Stimulated activated CD8-positive, alpha-beta memory T cell treated with anti-CD3 and anti-CD28 coated beads, Interleukin-15, amount 100 ng/mL, for 24 hours (primary cell): Measurements from ENCODE around the gene C18orf32.
"Not testable (repeated sequence)": the region's sequence is repeated elsewhere in the genome, so short reads cannot be mapped to it uniquely, and the experiment has no call there.

Experiments
- DNase-seq: peaks from one replicate; pipeline ENCODE4 v3.0.0-alpha.2; 2020; ENCODE audit warnings: low read depth

The C18orf32 gene

GRCh38 chr18:49467599-49467998 lies 19.4 kb downstream of the C18orf32 start:
- no peak for DNase-seq

DNA sequence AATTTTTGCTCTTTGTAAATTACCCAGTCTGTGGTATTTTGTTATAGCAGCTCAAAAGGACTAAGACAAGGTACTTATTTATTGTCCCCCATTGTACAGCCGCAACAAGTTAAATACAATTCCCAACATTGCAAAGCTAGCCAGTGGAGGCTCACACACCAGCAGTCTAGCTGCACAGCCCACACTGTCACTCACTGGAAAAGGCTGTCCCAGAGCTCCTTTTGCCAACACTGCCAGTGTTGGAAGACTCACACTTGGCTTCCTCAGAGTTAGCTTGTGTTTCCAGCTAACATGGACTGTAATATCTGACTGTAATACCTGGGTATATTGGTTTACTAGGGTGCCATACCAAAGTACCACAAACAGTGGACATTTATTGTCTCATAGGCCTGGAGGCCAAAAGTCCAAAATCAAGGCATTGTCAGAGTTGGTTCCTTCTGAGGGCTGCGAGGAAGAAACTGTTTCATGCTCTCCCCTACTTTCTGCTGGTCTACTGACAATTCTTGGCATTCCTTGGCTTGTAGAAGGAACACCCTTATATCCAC lies 19.9 kb downstream of the C18orf32 start:
- no peak for DNase-seq

DNA sequence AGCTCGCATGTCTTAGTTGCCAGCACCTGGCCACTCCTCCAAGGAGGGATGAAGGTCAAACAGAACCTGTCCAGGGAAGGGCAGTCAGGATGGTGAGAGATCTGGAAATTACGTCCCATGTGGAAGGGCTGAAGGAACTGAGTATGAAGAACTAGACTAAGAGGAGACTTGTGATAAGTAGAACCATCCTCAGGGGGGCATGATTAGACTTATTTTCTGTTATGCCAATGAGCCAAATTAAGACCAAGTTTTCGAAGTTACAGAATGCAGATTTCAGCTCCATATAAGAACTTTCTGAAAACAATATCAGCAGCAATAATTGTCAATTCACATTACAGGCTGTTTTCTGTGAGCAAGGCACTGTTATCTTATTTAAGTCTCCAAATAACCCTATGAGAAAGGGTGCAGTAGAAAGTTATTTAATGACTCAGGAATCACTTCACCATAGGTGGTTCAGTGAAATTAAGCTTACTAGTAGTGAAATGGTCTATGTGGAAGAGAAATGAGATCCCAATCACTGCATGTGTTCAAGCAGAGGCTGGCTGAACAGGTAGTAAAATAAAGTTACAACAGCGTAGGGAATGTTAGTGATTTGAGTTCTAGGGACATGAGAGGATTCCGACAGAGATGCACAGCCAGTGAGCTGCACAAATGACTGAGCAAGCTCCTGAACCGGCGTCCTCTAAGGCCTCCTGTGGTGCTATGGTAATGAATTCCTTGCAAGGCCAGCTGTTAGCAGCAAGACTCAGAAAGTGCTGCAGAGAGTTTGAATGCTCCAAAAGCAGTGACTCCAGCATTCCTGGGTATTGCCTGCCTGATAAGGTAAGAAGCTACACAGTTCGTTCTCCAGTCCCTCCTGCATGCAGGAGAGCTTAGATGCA lies 22.1 kb downstream of the C18orf32 start:
- DNase-seq = no peak

- no peak for DNase-seq
Observed at GRCh38 chr18:49461602-49461977, 25.4 kb downstream of the C18orf32 start.

GRCh38 chr18:49460976-49461601 lies 25.9 kb downstream of the C18orf32 start:
- DNase-seq = no peak

DNA sequence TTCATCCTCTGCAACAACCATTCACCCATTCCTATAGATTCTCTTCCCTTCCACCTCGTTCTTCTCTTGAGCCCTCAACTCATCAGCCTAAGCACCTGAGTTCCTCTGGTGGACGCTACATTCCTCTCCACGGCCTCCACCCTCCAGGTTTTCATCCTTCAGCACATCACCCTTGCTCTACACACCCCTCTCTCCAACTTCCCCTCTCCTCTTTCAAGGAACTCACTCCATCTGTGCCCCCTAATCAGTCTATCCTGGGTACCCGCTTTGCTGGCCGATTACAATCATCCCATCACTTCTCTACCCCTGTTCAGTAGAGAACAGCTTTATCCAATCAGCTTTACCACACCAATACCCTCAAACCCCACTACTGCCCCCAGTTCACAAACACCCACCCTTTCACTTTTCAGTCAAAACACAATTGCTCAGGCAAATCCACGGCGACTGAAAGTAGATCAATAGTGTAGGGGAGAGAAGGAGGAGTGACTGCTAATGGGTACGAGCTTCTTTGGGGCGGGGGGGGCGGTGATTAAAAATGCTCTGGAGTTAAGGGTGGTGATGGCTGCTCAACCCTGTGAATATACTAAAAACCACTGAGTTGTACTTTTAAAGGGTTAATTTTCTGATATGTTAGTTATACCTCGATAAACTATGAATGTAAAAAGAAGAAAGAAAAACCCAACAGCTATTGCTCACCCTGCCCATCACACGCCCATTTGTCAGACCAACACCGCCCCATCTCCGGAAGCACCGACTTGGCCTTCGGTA lies 27.4 kb downstream of the C18orf32 start:
- no peak for DNase-seq

DNA sequence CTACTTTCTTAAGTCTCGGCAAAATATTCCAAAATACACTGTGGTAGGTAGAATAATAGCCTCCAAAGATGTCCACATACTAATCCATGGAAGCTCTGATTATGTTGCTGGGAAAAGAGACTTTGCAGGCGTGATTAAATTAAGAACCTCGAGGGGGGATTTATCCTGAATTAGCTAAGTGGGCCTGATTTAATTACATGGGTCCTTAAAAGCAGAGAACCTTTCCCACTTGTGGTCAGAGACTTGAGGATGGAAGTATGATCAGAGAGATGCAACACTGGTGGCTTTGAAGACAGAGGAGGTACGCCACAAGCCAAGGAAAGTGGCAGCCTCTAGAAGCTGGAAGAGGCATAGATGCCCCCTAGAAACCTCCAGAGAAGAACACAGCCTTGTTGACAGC lies 29.4 kb downstream of the C18orf32 start:
- no peak for DNase-seq

GRCh38 chr18:49456794-49457193 lies 30.2 kb downstream of the C18orf32 start:
- DNase-seq = no peak

GRCh38 chr18:49452534-49452933 lies 34.5 kb downstream of the C18orf32 start:
- not testable (repeated sequence) for DNase-seq

GRCh38 chr18:49447810-49448745 lies 39.0 kb downstream of the C18orf32 start:
- DNase-seq = no peak

DNA sequence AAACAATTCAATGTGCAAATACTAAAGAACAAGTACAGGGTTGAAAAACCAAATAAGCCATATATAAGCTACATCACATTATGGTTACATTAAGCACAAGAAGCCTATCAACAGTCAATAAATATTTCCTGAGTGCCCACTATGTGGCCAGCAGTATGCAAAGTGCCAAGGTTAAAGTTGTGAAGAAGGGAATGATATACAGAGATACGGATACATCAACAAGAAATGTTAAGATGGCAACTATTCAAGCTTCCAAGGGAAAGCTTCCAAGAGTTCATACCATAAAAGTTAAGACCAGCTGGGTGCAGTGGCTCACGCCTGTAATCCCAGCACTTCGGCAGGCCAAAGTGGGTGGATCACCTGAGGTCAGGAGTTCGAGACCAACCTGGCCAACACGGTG lies 40.6 kb downstream of the C18orf32 start:
- DNase-seq = no peak

GRCh38 chr18:49444581-49444980 lies 42.5 kb downstream of the C18orf32 start:
- no peak for DNase-seq

- DNase-seq = no peak
Observed at GRCh38 chr18:49443837-49444236, 43.2 kb downstream of the C18orf32 start.

DNA sequence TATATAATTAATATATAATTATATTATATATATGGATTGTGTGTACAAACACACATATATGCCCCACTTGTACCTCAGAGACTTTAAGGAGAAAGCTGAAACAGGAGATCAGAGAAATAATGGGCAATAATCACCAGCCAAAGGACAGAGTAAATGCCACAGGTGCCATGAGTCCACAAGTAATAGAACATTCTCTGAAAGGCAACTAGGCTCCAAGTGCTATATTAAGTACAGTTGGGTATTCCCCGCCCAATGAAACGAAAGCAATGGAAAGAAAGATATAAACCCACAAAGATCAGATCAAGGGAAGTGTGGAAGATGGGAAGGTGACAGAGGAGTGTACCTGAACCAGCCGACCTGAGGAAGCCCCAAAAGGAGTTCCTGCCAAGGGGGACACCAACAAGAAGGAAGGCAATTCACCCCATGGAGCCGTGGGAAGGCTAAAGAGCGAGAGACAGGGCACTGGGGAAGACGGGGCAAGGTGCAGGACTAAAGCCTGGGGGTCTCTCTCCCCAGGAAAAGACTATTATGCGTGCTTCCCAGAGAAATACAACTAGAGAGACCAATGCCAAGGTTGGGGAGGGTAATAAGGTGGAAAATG lies 45.6 kb downstream of the C18orf32 start:
- DNase-seq = no peak

GRCh38 chr18:49435170-49435569 lies 51.9 kb downstream of the C18orf32 start:
- DNase-seq = no peak

GRCh38 chr18:49432602-49433001 lies 54.4 kb downstream of the C18orf32 start:
- DNase-seq = no peak

DNA sequence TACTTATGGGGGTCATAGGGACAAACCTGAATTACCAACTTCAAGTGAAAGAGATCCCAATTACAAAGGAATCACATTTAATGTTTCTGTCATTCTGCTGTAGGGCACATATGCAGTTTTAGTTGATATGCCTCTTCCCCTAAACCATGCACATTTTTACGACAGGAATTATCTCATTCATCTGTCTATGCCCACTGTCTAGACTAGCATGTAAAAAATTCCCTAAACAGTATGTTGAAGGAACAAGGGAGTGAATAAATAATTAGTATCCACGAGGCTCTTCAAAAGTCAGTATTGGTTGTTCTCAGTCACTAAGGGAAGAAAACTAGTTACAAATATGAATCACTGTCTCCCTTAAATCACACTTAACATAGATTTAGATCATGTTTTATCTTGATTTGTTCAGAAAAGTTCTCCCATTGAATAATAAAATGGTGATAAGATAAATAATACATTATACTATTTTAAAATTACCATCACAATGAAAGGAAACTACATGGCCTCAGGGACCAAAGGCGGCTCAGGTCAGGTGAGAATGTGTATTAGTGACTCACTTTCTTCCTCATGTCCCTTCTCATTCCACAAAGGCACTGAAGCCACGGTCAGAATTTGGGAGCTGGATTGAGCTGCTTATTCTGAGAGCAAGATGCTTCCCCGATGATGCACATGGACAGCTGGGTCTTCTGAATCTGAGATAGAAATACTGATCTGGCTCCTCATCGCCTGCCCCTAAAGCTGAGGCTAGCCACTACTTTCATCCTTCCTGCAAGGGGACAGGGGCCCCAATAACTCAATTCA lies 55.7 kb downstream of the C18orf32 start:
- no peak for DNase-seq
